ENCODE results near the gene DDX49. TPM values are rescaled to one million over a fixed set of nuclear protein-coding genes. Genes with fewer than 3 reads are reported as not detected.
"Not testable (repeated sequence)": the region's sequence is repeated elsewhere in the genome, so short reads cannot be mapped to it uniquely, and the experiment has no call there.

Gene DDX49
- polyA plus RNA-seq, 1 donor from 2014 or later: 30.2 TPM

- Mint-ChIP-seq H3K4me3 (peak overlapping the region; percentile 51 to 82 (median 70)), H3K4me1 (peaks cover 4 to 36% (median 26%) of the 10 kb centered on the region in 3 donors)
- not testable (repeated sequence) for H3K27ac Mint-ChIP-seq, H3K9me3 Mint-ChIP-seq, H3K27me3 Mint-ChIP-seq, H3K36me3 Mint-ChIP-seq
Measured at GRCh38 chr19:18917593-18917992, 1.9 kb upstream of the DDX49 start.

GRCh38 chr19:18919900-18920214 is 342 bp downstream of the DDX49 start:
- Mint-ChIP-seq H3K4me3 (peak overlapping the region; percentile 59 to 98 (median 94)), H3K9me3 (no peaks in the 10 kb centered on the region), H3K4me1 (peaks cover 4 to 33% (median 22%) of the 10 kb centered on the region in 3 donors), H3K27me3 (no peaks in the 10 kb centered on the region), H3K36me3 (peaks cover 7% of the 10 kb centered on the region), H3K27ac (peak overlapping the region; percentile 16 to 98 (median 94))

GRCh38 chr19:18920400-18920799 is 885 bp downstream of the DDX49 start:
- peak overlapping the region in 1 of 3 donors; percentile 46 for H3K27ac Mint-ChIP-seq
- H3K36me3 Mint-ChIP-seq: peaks cover 7% of the 10 kb centered on the region
- no peaks in the 10 kb centered on the region for H3K9me3 Mint-ChIP-seq
- H3K4me1 Mint-ChIP-seq: peaks cover 4 to 30% (median 19%) of the 10 kb centered on the region in 3 donors
- H3K4me3 Mint-ChIP-seq: peak overlapping the region; percentile 59 to 98 (median 94)
- H3K27me3 Mint-ChIP-seq: no peaks in the 10 kb centered on the region

GRCh38 chr19:18921593-18921992 is 2.1 kb downstream of the DDX49 start:
- H3K4me1 Mint-ChIP-seq: peaks cover 0 to 28% (median 16%) of the 10 kb centered on the region in 3 donors
- H3K27me3 Mint-ChIP-seq: no peaks in the 10 kb centered on the region
- peaks cover 3% of the 10 kb centered on the region for H3K36me3 Mint-ChIP-seq
- H3K4me3 Mint-ChIP-seq: peak overlapping the region in 2 of 4 donors; percentile 52 to 93
- H3K9me3 Mint-ChIP-seq: no peaks in the 10 kb centered on the region
- H3K27ac Mint-ChIP-seq: peak overlapping the region in 1 of 3 donors; percentile 13

- Mint-ChIP-seq H3K27ac (peak overlapping the region in 1 of 3 donors; percentile 13), H3K4me3 (peak overlapping the region in 1 of 4 donors; percentile 28), H3K36me3 (peaks cover 3% of the 10 kb centered on the region)
Measured at GRCh38 chr19:18922228-18922985, 2.9 kb downstream of the DDX49 start.

GRCh38 chr19:18924684-18925213 is 5.2 kb downstream of the DDX49 start:
- Mint-ChIP-seq H3K9me3 (no peaks in the 10 kb centered on the region), H3K4me1 (peaks cover 0 to 11% (median 3%) of the 10 kb centered on the region in 3 donors), H3K27ac (no peak overlapping the region), H3K27me3 (no peaks in the 10 kb centered on the region), H3K4me3 (peak overlapping the region in 1 of 4 donors; percentile 58), H3K36me3 (peaks cover 3% of the 10 kb centered on the region)

More at GRCh38 chr19:18922228-18922985, 2.9 kb downstream of the DDX49 start:
- Mint-ChIP-seq H3K4me1 (peaks cover 0 to 26% (median 14%) of the 10 kb centered on the region in 3 donors), H3K27me3 (no peaks in the 10 kb centered on the region), H3K9me3 (no peaks in the 10 kb centered on the region)

GRCh38 chr19:18928018-18928805 is 8.7 kb downstream of the DDX49 start:
- Mint-ChIP-seq H3K27me3 (peaks cover 4% of the 10 kb centered on the region), H3K27ac (no peak overlapping the region), H3K36me3 (peaks cover 3% of the 10 kb centered on the region), H3K9me3 (no peaks in the 10 kb centered on the region), H3K4me1 (peaks cover 0 to 4% (median 1%) of the 10 kb centered on the region in 3 donors), H3K4me3 (no peak overlapping the region)

GRCh38 chr19:18929311-18929710 is 9.8 kb downstream of the DDX49 start:
- Mint-ChIP-seq H3K4me3 (no peak overlapping the region), H3K9me3 (peaks cover 0 to 1% (median 0%) of the 10 kb centered on the region in 3 donors), H3K27ac (no peak overlapping the region), H3K36me3 (peaks cover 2% of the 10 kb centered on the region), H3K4me1 (peaks cover 0 to 5% (median under 1%) of the 10 kb centered on the region in 3 donors), H3K27me3 (peaks cover 6% of the 10 kb centered on the region)

GRCh38 chr19:18931316-18932162 is 12.0 kb downstream of the DDX49 start:
- H3K27me3 Mint-ChIP-seq: peaks cover 8% of the 10 kb centered on the region
- no peak overlapping the region for H3K27ac Mint-ChIP-seq
- peaks cover 0 to 1% (median 0%) of the 10 kb centered on the region in 3 donors for H3K9me3 Mint-ChIP-seq
- no peaks in the 10 kb centered on the region for H3K36me3 Mint-ChIP-seq
- H3K4me3 Mint-ChIP-seq: peak overlapping the region in 1 of 4 donors; percentile 10
- H3K4me1 Mint-ChIP-seq: peaks cover 0 to 5% (median 0%) of the 10 kb centered on the region in 3 donors

GRCh38 chr19:18932216-18932841 is 12.8 kb downstream of the DDX49 start:
- peaks cover 0 to 5% (median 0%) of the 10 kb centered on the region in 3 donors for H3K4me1 Mint-ChIP-seq
- peaks cover 0 to 1% (median 0%) of the 10 kb centered on the region in 3 donors for H3K9me3 Mint-ChIP-seq
- H3K27ac Mint-ChIP-seq: peak overlapping the region in 1 of 3 donors; percentile 84
- H3K36me3 Mint-ChIP-seq: no peaks in the 10 kb centered on the region
- H3K27me3 Mint-ChIP-seq: peaks cover 8% of the 10 kb centered on the region
- peak overlapping the region in 3 of 4 donors; percentile 76 to 88 (median 86) for H3K4me3 Mint-ChIP-seq

- H3K4me3 Mint-ChIP-seq: peak overlapping the region in 2 of 4 donors; percentile 67 to 74
- no peak overlapping the region for H3K27ac Mint-ChIP-seq
- peaks cover 0 to 1% (median 0%) of the 10 kb centered on the region in 3 donors for H3K9me3 Mint-ChIP-seq
- H3K27me3 Mint-ChIP-seq: peaks cover 8% of the 10 kb centered on the region
- H3K36me3 Mint-ChIP-seq: no peaks in the 10 kb centered on the region
- peaks cover 0 to 5% (median 0%) of the 10 kb centered on the region in 3 donors for H3K4me1 Mint-ChIP-seq
Measured at GRCh38 chr19:18933297-18933696, 13.8 kb downstream of the DDX49 start.

GRCh38 chr19:18939163-18939562 is 19.6 kb downstream of the DDX49 start:
- H3K27ac Mint-ChIP-seq: peak overlapping the region in 2 of 3 donors; percentile 68 to 82
- H3K4me3 Mint-ChIP-seq: peak overlapping the region; percentile 52 to 94 (median 84)
- H3K27me3 Mint-ChIP-seq: peaks cover 15% of the 10 kb centered on the region
- H3K4me1 Mint-ChIP-seq: peaks cover 4 to 12% (median 12%) of the 10 kb centered on the region in 3 donors
- no peaks in the 10 kb centered on the region for H3K36me3 Mint-ChIP-seq
- H3K9me3 Mint-ChIP-seq: no peaks in the 10 kb centered on the region

GRCh38 chr19:18939922-18940768 is 20.6 kb downstream of the DDX49 start:
- Mint-ChIP-seq H3K4me1 (peaks cover 4 to 17% (median 13%) of the 10 kb centered on the region in 3 donors), H3K4me3 (peak overlapping the region; percentile 83 to 94 (median 88)), H3K9me3 (no peaks in the 10 kb centered on the region), H3K27ac (peak overlapping the region in 1 of 3 donors; percentile 82), H3K27me3 (peaks cover 13% of the 10 kb centered on the region), H3K36me3 (no peaks in the 10 kb centered on the region)
